ENCODE measurements around the gene TFDP2.
"Not testable (repeated sequence)": the region's sequence is repeated elsewhere in the genome, so short reads cannot be mapped to it uniquely, and the experiment has no call there.

TFDP2 gene

GRCh38 chr3:142148792-142149672 lies at the start of gene TFDP2:
Gene TFDP2, minus strand, starts transcription at chr3:142149544. Its CDS starts 47,795 bp downstream, at chr3:142101749.
- peak; percentile 90 to 95 (median 91) for DNase-seq

- no peak for DNase-seq
These were observed 39.5 kb upstream of the TFDP2 start for GRCh38 chr3:142188846-142189245.

- DNase-seq: peak; percentile 53 to 63 (median 62)
These were observed 31.5 kb upstream of the TFDP2 start for GRCh38 chr3:142180761-142181362.

- no peak for DNase-seq
These were observed 26.1 kb upstream of the TFDP2 start for GRCh38 chr3:142175478-142175877.

GRCh38 chr3:142174559-142174958 lies 25.2 kb upstream of the TFDP2 start:
- no peak for DNase-seq

- no peak for DNase-seq
These were observed 19.2 kb upstream of the TFDP2 start for GRCh38 chr3:142168514-142168913.

- DNase-seq: no peak
These were observed 15.8 kb upstream of the TFDP2 start for GRCh38 chr3:142165194-142165593.

- no peak for DNase-seq
These were observed 9.9 kb upstream of the TFDP2 start for GRCh38 chr3:142159083-142159740.

- DNase-seq: no peak
These were observed 4.8 kb upstream of the TFDP2 start for GRCh38 chr3:142154186-142154585.

- DNase-seq: no peak
These were observed 3.0 kb upstream of the TFDP2 start for GRCh38 chr3:142152384-142152783.

- no peak for DNase-seq
These were observed 2.5 kb upstream of the TFDP2 start for GRCh38 chr3:142151828-142152227.

- no peak for DNase-seq
These were observed 1.9 kb upstream of the TFDP2 start for GRCh38 chr3:142151240-142151639.

- no peak for DNase-seq
These were observed 927 bp upstream of the TFDP2 start for GRCh38 chr3:142150271-142150670.

- DNase-seq: no peak
These were observed 289 bp upstream of the TFDP2 start for GRCh38 chr3:142149673-142149992.

- no peak for DNase-seq
These were observed 1.1 kb downstream of the TFDP2 start for GRCh38 chr3:142148044-142148791.

- DNase-seq: not testable (repeated sequence)
These were observed 4.8 kb downstream of the TFDP2 start for GRCh38 chr3:142144587-142144986.

GRCh38 chr3:142140608-142141285 lies 8.6 kb downstream of the TFDP2 start:
- not testable (repeated sequence) for DNase-seq

GRCh38 chr3:142137089-142137488 lies 12.3 kb downstream of the TFDP2 start:
- not testable (repeated sequence) for DNase-seq

GRCh38 chr3:142134799-142135325 lies 14.5 kb downstream of the TFDP2 start:
- DNase-seq: no peak

GRCh38 chr3:142129516-142130171 lies 19.7 kb downstream of the TFDP2 start:
- no peak for DNase-seq

GRCh38 chr3:142127941-142128658 lies 21.2 kb downstream of the TFDP2 start:
- DNase-seq: no peak

Measured in suppressor macrophage treated with lipopolysaccharide for 1 hour (primary cell).